Urinary bladder (tissue), 4 donors: Measurements from ENCODE around the gene HMCN1. TPM values are rescaled to one million over a fixed set of nuclear protein-coding genes. Genes with fewer than 3 reads are reported as not detected.

Experiments used
- DNase-seq: peaks from one replicate; pipeline ENCODE4 v3.0.0-alpha.2; 2015; ENCODE audit errors: extremely low spot score
- H3K27ac ChIP-seq: one replicate; pipeline ENCODE4 v1.5.1; 2013; ENCODE audit warnings: low read depth, mild to moderate bottlenecking, moderate library complexity
- H3K36me3 ChIP-seq: one replicate; pipeline ENCODE4 v1.6.1; 2013; ENCODE audit warnings: mild to moderate bottlenecking, moderate library complexity; ENCODE audit not compliant: insufficient read depth
- H3K4me1 ChIP-seq: one replicate; pipeline ENCODE4 v1.6.1; 2013; ENCODE audit warnings: mild to moderate bottlenecking, moderate library complexity; ENCODE audit not compliant: insufficient read depth
- H3K4me3 ChIP-seq: one replicate; pipeline ENCODE4 v1.5.1; 2013; ENCODE audit warnings: low read depth, low read length
- WGBS: extraction: QIAGEN DNeasy Blood & Tissue Kit; methylation state at CpG from one replicate; pipeline ENCODE4 v1.1.7; 2013; 5-methylcytosine and 5-hydroxymethylcytosine counted together
- polyA plus RNA-seq: library from polyadenylated mRNA; stranded (reverse); fragments of 200-250 nt; gene quantifications from one replicate; pipeline ENCODE4 v1.2.3, GENCODE V29; 2013
- total RNA-seq: library from RNA; depleted of rRNA; stranded (reverse); fragments of >200 nt; gene quantifications from one replicate; pipeline ENCODE4 v1.2.3, GENCODE V29; 2014
- donor health status: healthy with polysubstance abuse.
- donor health status: healthy.

The HMCN1 gene
- total and polyA plus RNA-seq, 2 donors: 2.5 to 36.9 TPM

DNA sequence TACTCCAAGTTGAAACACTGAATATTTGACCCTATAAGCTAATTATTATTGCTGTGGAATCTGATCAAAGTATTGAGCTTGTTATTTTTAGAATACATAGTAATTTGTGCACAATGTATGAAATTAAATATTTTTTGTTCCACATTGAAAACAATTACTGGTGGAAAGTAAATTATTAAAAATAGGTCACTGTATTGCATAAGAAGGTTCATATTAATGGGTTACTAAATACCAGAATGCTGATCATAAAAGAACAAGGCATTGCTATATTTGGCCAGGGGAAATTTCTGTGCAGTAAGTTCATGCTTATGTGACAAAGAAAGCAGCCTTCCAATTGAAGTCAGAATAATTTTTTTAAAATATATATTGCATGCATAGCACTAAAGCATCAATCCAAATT is 481.4 kb downstream of the HMCN1 start:
- H3K36me3 ChIP-seq: no peaks in the 10 kb centered on the region
- no peak overlapping the region for H3K4me3 ChIP-seq
- H3K27ac ChIP-seq: no peak overlapping the region
- no peak for DNase-seq
- H3K4me1 ChIP-seq: no peaks in the 10 kb centered on the region

DNA sequence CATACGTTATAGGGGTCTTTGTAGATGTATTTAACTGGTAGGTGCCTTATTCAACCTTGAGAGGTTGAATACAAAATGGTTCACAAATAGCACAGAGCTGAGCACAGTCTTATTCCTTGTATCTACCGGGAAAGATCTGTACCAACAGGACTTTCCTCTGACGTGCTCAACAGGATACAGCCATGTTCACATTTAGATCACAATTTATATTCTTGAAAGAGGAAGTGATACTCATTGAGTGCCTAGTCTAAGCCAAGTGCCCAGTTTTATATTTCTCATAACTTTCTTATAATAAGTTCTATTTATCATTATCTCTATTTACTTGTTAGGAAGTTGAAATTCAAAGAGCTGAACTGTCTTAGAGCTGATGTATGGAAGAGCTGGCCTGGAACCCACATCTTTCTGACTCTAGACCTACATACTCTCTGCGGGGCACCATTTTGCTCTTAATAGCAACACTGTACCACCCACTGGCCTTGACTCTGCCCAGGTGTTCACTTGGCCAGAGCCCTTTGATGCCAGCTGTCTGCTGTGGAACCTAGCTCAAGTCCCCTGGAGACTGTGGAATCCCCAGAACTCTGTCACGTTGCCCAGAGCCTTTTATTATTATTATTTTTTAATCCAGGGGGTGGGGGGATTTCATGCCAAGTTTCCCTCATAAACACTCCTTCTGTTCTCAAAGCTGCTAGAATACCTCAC is 484.6 kb downstream of the HMCN1 start:
- no peak overlapping the region for H3K4me3 ChIP-seq
- H3K27ac ChIP-seq: no peak overlapping the region
- no peak for DNase-seq
- H3K4me1 ChIP-seq: no peaks in the 10 kb centered on the region
- WGBS: 69% methylated on average over 5 of the region's 5 CpGs
- H3K36me3 ChIP-seq: no peaks in the 10 kb centered on the region

DNA sequence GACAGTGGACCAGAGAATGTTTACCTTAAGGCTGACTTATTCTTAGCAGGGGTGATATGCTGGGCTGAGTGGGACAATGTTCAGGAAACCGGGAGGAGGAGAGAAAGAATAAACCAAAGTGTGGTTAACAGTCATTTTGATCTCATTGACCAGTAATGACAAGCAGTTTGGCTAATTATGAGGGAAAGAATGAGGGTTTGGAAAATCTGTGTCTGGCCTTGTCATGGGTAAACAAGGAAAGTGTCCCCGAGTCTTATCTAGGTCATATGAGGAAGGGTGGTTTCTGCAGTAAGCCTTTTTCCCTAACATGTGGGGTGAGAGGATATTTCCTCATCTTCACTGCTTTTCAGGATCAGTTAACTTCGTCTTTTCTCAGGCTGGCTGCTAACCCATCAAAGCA is 485.9 kb downstream of the HMCN1 start:
- Histone ChIP-seq H3K27ac (no peak overlapping the region), H3K4me3 (no peak overlapping the region), H3K4me1 (no peaks in the 10 kb centered on the region), H3K36me3 (no peaks in the 10 kb centered on the region)
- 43% methylated on average over 3 of the region's 3 CpGs for WGBS
- no peak for DNase-seq

DNA sequence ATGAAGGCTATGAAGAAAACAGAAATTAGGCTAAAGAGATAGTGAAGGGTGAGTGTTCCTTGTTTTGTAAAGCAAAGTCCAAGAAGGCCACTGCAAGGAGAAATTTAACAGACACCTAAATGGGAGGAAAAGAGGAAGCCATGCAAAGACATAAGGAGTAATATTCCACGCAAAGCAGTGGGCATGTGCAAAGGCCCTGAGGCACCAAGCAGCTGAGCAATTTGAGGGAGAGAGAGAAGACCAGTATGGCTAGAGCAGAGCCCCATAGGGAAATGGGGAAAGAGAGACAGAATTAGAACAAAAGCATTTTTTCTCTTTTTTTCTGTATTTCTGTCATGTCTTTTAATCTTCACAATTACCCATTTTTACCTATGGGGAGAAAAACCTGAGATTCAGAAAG is 486.7 kb downstream of the HMCN1 start:
- Histone ChIP-seq H3K36me3 (no peaks in the 10 kb centered on the region), H3K4me3 (no peak overlapping the region), H3K4me1 (no peaks in the 10 kb centered on the region), H3K27ac (no peak overlapping the region)
- no peak for DNase-seq
- 93% methylated on average over 1 of the region's 1 CpG for WGBS

DNA sequence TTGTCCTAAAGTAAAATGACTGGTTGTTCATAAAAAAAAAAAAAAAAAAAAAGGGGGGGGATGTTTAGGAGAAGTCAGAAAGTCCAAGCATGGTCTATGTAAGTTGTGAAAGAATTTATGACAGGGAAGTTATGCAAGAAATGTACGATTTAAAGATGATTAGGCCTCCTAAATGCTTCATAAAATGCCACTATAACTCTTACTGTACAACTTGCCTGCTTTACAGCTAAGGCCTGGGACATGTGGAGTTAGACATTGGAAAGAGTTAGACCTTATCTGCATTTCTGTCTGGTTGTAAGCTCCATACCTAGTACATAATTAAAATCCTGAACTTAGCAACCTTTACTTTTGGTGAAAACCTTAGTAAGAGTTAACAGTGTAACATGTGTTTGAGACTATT is 490.9 kb downstream of the HMCN1 start:
- Histone ChIP-seq H3K4me1 (no peaks in the 10 kb centered on the region), H3K36me3 (no peaks in the 10 kb centered on the region), H3K27ac (no peak overlapping the region), H3K4me3 (no peak overlapping the region)
- no peak for DNase-seq
- WGBS: 7% methylated on average over 1 of the region's 1 CpG

DNA sequence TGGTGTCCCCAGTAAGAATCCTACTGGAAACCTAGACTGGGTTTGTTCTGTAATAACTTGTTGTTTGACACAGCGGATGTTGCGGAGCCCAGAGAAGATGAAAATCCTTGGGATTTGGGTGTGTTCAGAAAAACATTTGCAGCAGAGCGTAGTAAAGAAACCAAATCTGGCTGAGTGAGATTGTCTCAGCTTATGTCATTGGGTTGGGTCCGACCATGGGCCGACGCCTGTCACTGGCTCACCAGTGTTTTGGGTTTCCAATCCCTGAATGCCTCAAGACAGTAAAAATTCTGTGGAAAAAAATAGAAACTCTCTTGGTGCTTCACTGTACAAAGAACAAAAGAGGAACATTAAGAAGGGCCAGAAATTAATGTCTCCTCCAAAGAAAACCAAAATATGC is 494.6 kb downstream of the HMCN1 start:
- Histone ChIP-seq H3K4me1 (no peaks in the 10 kb centered on the region), H3K4me3 (no peak overlapping the region), H3K36me3 (no peaks in the 10 kb centered on the region), H3K27ac (no peak overlapping the region)
- 93% methylated on average over 6 of the region's 6 CpGs for WGBS
- DNase-seq: no peak

DNA sequence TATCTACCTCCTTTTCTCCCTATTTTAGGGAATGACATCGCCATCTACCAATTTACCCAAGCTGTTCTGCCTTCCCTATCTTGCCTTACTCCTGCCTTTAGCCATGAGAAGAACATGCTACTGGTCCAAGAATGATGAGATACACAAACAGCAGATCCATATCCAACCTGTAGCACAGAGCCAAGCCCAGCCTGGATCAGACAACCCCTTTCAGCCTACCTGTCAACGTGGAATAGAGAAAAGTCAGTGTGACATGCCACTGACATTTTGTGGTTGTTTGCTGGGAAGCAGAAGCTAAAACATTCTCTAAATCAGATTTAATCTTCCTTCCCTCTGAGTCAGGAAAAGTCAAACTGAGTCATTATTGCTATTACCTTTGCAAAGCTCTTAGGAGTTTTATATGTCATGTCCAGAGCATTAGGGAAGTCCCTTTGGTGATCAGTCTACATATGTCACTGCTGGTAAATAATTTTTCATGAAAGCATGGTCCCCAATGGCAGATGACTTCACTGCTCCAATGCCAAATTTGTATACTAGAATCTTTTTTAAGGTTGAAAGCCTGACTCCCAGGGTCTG is 497.8 kb downstream of the HMCN1 start:
- Histone ChIP-seq H3K27ac (no peak overlapping the region), H3K4me3 (no peak overlapping the region), H3K36me3 (no peaks in the 10 kb centered on the region), H3K4me1 (no peaks in the 10 kb centered on the region)
- DNase-seq: no peak
- 85% methylated on average over 2 of the region's 2 CpGs for WGBS

DNA sequence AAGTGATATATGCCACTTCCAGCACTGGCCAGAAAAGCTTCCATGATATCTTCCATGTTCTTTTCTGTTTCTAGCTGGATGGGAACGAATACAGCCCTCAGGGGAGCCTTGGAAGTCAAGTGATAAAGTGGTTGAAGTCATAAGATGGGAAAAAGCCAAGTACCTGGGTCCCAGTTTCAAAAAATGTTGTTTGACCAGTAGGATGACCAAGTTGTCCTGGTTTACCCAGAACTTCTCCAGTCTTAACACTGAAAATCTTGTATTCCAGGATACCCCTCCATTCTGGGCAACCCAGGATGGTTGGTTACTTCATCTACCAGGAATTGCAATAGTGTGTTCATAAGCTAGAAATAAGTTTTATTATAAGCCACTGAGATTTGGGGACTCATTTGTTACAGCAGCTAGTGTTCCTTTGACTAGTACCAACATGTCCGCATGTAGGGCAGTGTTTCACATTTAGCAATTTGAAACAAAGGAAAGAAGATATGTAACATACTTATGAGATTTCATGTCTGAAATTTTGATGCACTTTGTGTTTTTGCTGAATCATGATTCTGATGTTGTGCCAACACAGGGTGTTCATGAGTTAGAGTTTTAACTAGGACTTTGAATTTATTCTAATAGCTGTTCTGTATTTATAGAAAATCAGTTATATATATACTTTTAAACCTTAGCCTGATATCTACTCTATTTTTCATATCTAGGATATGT is 500.9 kb downstream of the HMCN1 start:
- H3K36me3 ChIP-seq: no peaks in the 10 kb centered on the region
- H3K4me3 ChIP-seq: no peak overlapping the region
- H3K27ac ChIP-seq: no peak overlapping the region
- WGBS: 59% methylated on average over 2 of the region's 2 CpGs
- H3K4me1 ChIP-seq: no peaks in the 10 kb centered on the region
- no peak for DNase-seq

DNA sequence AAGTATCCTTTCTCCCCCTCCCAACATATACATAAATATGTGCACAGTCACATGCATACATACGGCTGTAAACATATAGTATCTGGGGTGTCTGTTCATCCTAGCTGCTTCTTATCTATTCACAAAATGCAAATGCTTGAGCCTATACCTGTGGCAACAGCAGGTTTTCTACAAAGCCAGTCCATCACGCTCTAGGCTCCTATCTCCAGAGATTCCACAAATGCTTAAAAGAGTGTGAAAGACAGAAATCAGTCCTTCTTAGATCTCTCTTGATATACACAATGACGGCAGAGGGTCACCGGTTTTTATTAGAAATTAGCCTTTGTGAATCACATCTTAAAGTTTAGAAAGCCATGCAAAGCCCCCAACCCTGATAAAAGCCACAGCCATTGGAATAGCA is 501.5 kb downstream of the HMCN1 start:
- no peak for DNase-seq
- WGBS: 47% methylated on average over 4 of the region's 4 CpGs
- Histone ChIP-seq H3K36me3 (no peaks in the 10 kb centered on the region), H3K27ac (no peak overlapping the region), H3K4me1 (no peaks in the 10 kb centered on the region), H3K4me3 (no peak overlapping the region)

DNA sequence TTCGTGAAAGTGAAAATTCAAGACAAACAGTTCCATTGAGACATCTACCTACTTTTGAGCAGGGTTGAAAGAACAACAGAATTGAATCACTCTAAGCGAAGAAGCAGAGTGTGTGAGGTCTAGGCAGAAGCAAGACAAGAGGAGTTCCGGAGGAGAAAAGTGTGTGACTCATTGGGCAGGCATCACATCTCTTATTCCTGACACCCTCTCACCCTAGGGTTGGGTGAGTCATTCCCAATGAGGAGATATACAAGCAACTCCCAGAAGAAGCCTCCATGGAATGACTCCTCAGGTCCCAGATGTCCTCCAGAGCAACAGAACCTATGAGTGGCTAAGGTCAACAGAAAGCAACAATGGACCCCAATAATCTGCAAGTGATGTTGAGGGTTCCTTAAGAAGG is 502.7 kb downstream of the HMCN1 start:
- H3K4me1 ChIP-seq: no peaks in the 10 kb centered on the region
- H3K27ac ChIP-seq: no peak overlapping the region
- no peaks in the 10 kb centered on the region for H3K36me3 ChIP-seq
- no peak for DNase-seq
- no peak overlapping the region for H3K4me3 ChIP-seq
- 82% methylated on average over 3 of the region's 3 CpGs for WGBS

DNA sequence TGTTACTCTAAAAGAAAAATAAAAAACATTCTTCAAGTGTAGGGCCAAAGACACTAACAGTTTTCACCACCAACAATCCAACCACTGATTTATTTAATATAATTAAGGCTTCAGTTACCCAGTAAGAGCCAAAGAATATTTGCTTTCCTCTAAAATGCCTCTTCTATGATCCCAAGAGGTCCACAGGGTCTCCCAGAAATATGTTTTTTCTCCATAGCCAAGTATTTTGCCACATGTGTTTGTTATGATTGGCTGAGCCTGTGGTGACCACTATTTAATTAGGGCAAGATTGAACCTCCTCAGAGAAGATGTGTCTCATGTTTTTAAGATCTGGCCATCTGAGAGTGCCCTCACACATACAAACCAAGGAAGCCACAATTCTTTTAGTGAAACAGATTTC is 505.0 kb downstream of the HMCN1 start:
- H3K4me1 ChIP-seq: no peaks in the 10 kb centered on the region
- H3K27ac ChIP-seq: no peak overlapping the region
- H3K4me3 ChIP-seq: no peak overlapping the region
- H3K36me3 ChIP-seq: no peaks in the 10 kb centered on the region
- DNase-seq: no peak

DNA sequence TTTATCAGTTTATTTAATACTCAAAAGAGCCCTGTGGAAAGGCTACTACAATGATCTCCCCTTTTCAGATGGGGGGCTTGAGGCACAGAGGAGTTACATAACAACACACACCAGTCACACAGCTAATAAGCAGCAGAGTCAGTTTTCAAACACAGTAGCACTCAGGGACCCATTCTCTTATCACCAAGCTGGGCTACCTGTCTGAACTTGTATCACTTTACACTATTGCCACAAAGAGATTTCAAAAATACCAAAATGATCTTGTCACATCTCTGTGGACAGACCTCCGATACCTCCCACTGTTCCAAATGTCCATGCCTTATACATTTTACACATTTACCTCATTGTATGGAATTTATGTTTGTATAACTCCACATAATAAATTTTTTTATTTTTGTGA is 506.2 kb downstream of the HMCN1 start:
- H3K4me3 ChIP-seq: no peak overlapping the region
- no peaks in the 10 kb centered on the region for H3K36me3 ChIP-seq
- H3K27ac ChIP-seq: no peak overlapping the region
- no peaks in the 10 kb centered on the region for H3K4me1 ChIP-seq
- DNase-seq: no peak
- 93% methylated on average over 1 of the region's 1 CpG for WGBS
